Activated CD4-positive, alpha-beta memory T cell treated with anti-CD3 and anti-CD28 coated beads for 36 hours (primary cell): ENCODE data around the gene CARD19. TPM values are rescaled to one million over a fixed set of nuclear protein-coding genes. Genes with fewer than 3 reads are reported as not detected.
A peak's percentile ranks its signal among the peaks of the same experiment; 100 is the strongest.

Experiments
- CTCF ChIA-PET: fragments of 350-600 bp; sonication (Branson Sonifier 250); formaldehyde crosslinking; loops from one replicate; lab custom pipeline; 2021; ENCODE audit warnings: antibody characterized with exemption, inconsistent platforms; lab: Charles Lee
- POLR2A ChIA-PET: fragments of 350-600 bp; sonication (Branson Sonifier 250); formaldehyde crosslinking; loops from one replicate; lab custom pipeline; 2021; ENCODE audit warnings: antibody characterized with exemption; lab: Charles Lee
- DNase-seq: peaks from one replicate; pipeline ENCODE4 v3.0.0-alpha.2; 2020
- H3K27ac Mint-ChIP-seq: one replicate; pipeline ENCODE4 v1.8.0; 2021; ENCODE audit warnings: mixed read lengths
- H3K27me3 Mint-ChIP-seq: one replicate; pipeline ENCODE4 v1.8.0; 2021; ENCODE audit warnings: mixed read lengths
- H3K36me3 Mint-ChIP-seq: one replicate; pipeline ENCODE4 v1.8.0; 2021; ENCODE audit warnings: mixed read lengths
- H3K4me1 Mint-ChIP-seq: one replicate; pipeline ENCODE4 v1.8.0; 2021; ENCODE audit warnings: low read depth, mixed read lengths
- H3K4me3 Mint-ChIP-seq: one replicate; pipeline ENCODE4 v1.8.0; 2021; ENCODE audit warnings: mild to moderate bottlenecking, mixed read lengths
- H3K9me3 Mint-ChIP-seq: one replicate; pipeline ENCODE4 v1.8.0; 2021; ENCODE audit warnings: mixed read lengths
- intact Hi-C: fragments of 100-400 bp; cut with micrococcal nuclease; formaldehyde crosslinking; loops from one replicate; pipeline ENCODE4 v1.15.1; 2023
- total RNA-seq, 2 experiments: library from RNA; stranded (reverse); gene quantifications; one replicate each; pipeline ENCODE4 v1.2.3, GENCODE V29; 2021

Gene CARD19
- total RNA-seq, 2 experiments from 2014 or later = 77.9 to 80.0 TPM

GRCh38 chr9:93117924-93118862 is 22.2 kb downstream of the CARD19 start:
- no peak for DNase-seq
- Mint-ChIP-seq H3K9me3 (no peaks in the 10 kb centered on the region), H3K27me3 (no peaks in the 10 kb centered on the region), H3K27ac (no peak overlapping the region), H3K4me1 (peaks cover 14% of the 10 kb centered on the region), H3K4me3 (no peak overlapping the region), H3K36me3 (peaks cover 11% of the 10 kb centered on the region)
- intact Hi-C loops = no loop called here
- ChIA-PET CTCF (interaction anchor here (0.7 to 3.8 kb wide), 6 partner anchors 9 to 186 kb away, joined by 3 to 34 read pairs (median 4); no protein-coding TSS in a partner anchor), POLR2A (interaction anchor here (1.1 to 3.1 kb wide), 3 partner anchors 12 to 16 kb away, joined by 3 to 16 read pairs (median 8); partner anchors contain the start of gene NINJ1)

- POLR2A ChIA-PET = interaction anchor here (1.1 to 3.1 kb wide), 4 partner anchors 11 to 60 kb away, joined by 3 to 16 read pairs (median 6); partner anchors contain the start of gene NINJ1
- CTCF ChIA-PET = interaction anchor here (1.0 to 3.8 kb wide), 5 partner anchors 10 to 185 kb away, joined by 3 to 34 read pairs (median 5); no protein-coding TSS in a partner anchor
- Mint-ChIP-seq H3K27me3 (no peaks in the 10 kb centered on the region), H3K27ac (peak overlapping the region; percentile 75), H3K4me3 (no peak overlapping the region), H3K9me3 (no peaks in the 10 kb centered on the region), H3K4me1 (peaks cover 14% of the 10 kb centered on the region), H3K36me3 (peaks cover 16% of the 10 kb centered on the region)
- intact Hi-C loops = no loop called here
- DNase-seq = no peak
Observed at GRCh38 chr9:93118863-93119702, 23.1 kb downstream of the CARD19 start.

- Mint-ChIP-seq H3K9me3 (no peaks in the 10 kb centered on the region), H3K27me3 (no peaks in the 10 kb centered on the region), H3K36me3 (peaks cover 18% of the 10 kb centered on the region), H3K27ac (peak overlapping the region; percentile 75), H3K4me1 (peaks cover 14% of the 10 kb centered on the region), H3K4me3 (peak overlapping the region; percentile 35)
- intact Hi-C loops = no loop called here
- no peak for DNase-seq
- CTCF ChIA-PET = interaction anchor here (0.6 to 3.8 kb wide), 5 partner anchors 11 to 184 kb away, joined by 3 to 34 read pairs (median 5); no protein-coding TSS in a partner anchor
- POLR2A ChIA-PET = interaction anchor here (1.2 to 3.1 kb wide), 3 partner anchors 10 to 60 kb away, joined by 3 to 16 read pairs (median 8); partner anchors contain the start of gene NINJ1
Observed at GRCh38 chr9:93119703-93119952, 23.6 kb downstream of the CARD19 start.

- Mint-ChIP-seq H3K4me1 (peaks cover 10% of the 10 kb centered on the region), H3K36me3 (peaks cover 24% of the 10 kb centered on the region), H3K27ac (peak overlapping the region; percentile 75), H3K9me3 (no peaks in the 10 kb centered on the region), H3K27me3 (no peaks in the 10 kb centered on the region), H3K4me3 (peak overlapping the region; percentile 35)
- intact Hi-C loops = no loop called here
- DNase-seq = peak; percentile 64
- POLR2A ChIA-PET = interaction anchor here (0.6 to 3.1 kb wide), 5 partner anchors 10 to 61 kb away, joined by 3 to 16 read pairs (median 3); partner anchors contain the start of gene NINJ1
- CTCF ChIA-PET = interaction anchor here (0.6 to 3.8 kb wide), 4 partner anchors 11 to 139 kb away, joined by 3 to 34 read pairs (median 6); no protein-coding TSS in a partner anchor
Observed at GRCh38 chr9:93119953-93120845, 24.2 kb downstream of the CARD19 start.

GRCh38 chr9:93120846-93121315 is 24.9 kb downstream of the CARD19 start:
- no peaks in the 10 kb centered on the region for H3K27me3 Mint-ChIP-seq
- H3K36me3 Mint-ChIP-seq = peaks cover 26% of the 10 kb centered on the region
- H3K4me1 Mint-ChIP-seq = peaks cover 12% of the 10 kb centered on the region
- intact Hi-C loops = no loop called here
- no peaks in the 10 kb centered on the region for H3K9me3 Mint-ChIP-seq
- POLR2A ChIA-PET = interaction anchor here (1.0 to 3.1 kb wide), 2 partner anchors 9 to 13 kb away, joined by 3 to 16 read pairs; no protein-coding TSS in a partner anchor
- no peak overlapping the region for H3K4me3 Mint-ChIP-seq
- DNase-seq = no peak
- H3K27ac Mint-ChIP-seq = no peak overlapping the region
- CTCF ChIA-PET = interaction anchor here (1.5 to 3.8 kb wide), 2 partner anchors 12 to 117 kb away, joined by 5 to 34 read pairs; no protein-coding TSS in a partner anchor

GRCh38 chr9:93121316-93122241 is 25.6 kb downstream of the CARD19 start:
- Mint-ChIP-seq H3K4me3 (no peak overlapping the region), H3K36me3 (peaks cover 28% of the 10 kb centered on the region), H3K27ac (no peak overlapping the region), H3K4me1 (peaks cover 19% of the 10 kb centered on the region), H3K9me3 (no peaks in the 10 kb centered on the region), H3K27me3 (no peaks in the 10 kb centered on the region)
- intact Hi-C loops = no loop called here
- POLR2A ChIA-PET = no interaction called here
- no peak for DNase-seq
- CTCF ChIA-PET = no interaction called here

- ChIA-PET CTCF (interaction anchor here (0.9 to 1.4 kb wide), 2 partner anchors 14 to 119 kb away, joined by 4 read pairs; no protein-coding TSS in a partner anchor), POLR2A (no interaction called here)
- H3K36me3 Mint-ChIP-seq = peaks cover 28% of the 10 kb centered on the region
- H3K4me3 Mint-ChIP-seq = no peak overlapping the region
- DNase-seq = no peak
- intact Hi-C loops = no loop called here
- peaks cover 31% of the 10 kb centered on the region for H3K4me1 Mint-ChIP-seq
- no peaks in the 10 kb centered on the region for H3K27me3 Mint-ChIP-seq
- H3K27ac Mint-ChIP-seq = no peak overlapping the region
- no peaks in the 10 kb centered on the region for H3K9me3 Mint-ChIP-seq
Observed at GRCh38 chr9:93122721-93123221, 26.8 kb downstream of the CARD19 start.

GRCh38 chr9:93123561-93124283 is 27.7 kb downstream of the CARD19 start:
- DNase-seq = no peak
- no peak overlapping the region for H3K4me3 Mint-ChIP-seq
- H3K27me3 Mint-ChIP-seq = no peaks in the 10 kb centered on the region

GRCh38 chr9:93124793-93125192 is 28.8 kb downstream of the CARD19 start:
- H3K27ac Mint-ChIP-seq = no peak overlapping the region
- no peak for DNase-seq
- no peaks in the 10 kb centered on the region for H3K27me3 Mint-ChIP-seq
- H3K4me3 Mint-ChIP-seq = no peak overlapping the region
- H3K36me3 Mint-ChIP-seq = peaks cover 28% of the 10 kb centered on the region
- intact Hi-C loops = no loop called here
- ChIA-PET POLR2A (no interaction called here), CTCF (interaction anchor here (5.0 kb wide), 1 partner anchor 16 kb away, joined by 21 read pairs; no protein-coding TSS in a partner anchor)
- peaks cover 43% of the 10 kb centered on the region for H3K4me1 Mint-ChIP-seq
- no peaks in the 10 kb centered on the region for H3K9me3 Mint-ChIP-seq

More at GRCh38 chr9:93123561-93124283, 27.7 kb downstream of the CARD19 start:
- Mint-ChIP-seq H3K27ac (no peak overlapping the region), H3K36me3 (peaks cover 28% of the 10 kb centered on the region), H3K4me1 (peaks cover 41% of the 10 kb centered on the region), H3K9me3 (no peaks in the 10 kb centered on the region)
- ChIA-PET POLR2A (no interaction called here), CTCF (interaction anchor here (0.9 to 5.0 kb wide), 3 partner anchors 15 to 120 kb away, joined by 4 to 21 read pairs (median 4); no protein-coding TSS in a partner anchor)
- intact Hi-C loops = no loop called here
